Activated effector memory CD4-positive, alpha-beta T cell treated with anti-CD3 and anti-CD28 coated beads, Interleukin-2, amount 50 U/mL, for 16 hours (primary cell): ENCODE data around the gene SEL1L2.
"Not testable (repeated sequence)": the region's sequence is repeated elsewhere in the genome, so short reads cannot be mapped to it uniquely, and the experiment has no call there.

Source experiments
- DNase-seq: peaks from one replicate; pipeline ENCODE4 v3.0.0-alpha.2; 2020

Gene SEL1L2

GRCh38 chr20:13990465-13990864 is at the start of gene SEL1L2:
Gene SEL1L2, minus strand, starts transcription at chr20:13990614. Its CDS starts 80 bp downstream, at chr20:13990534.
- DNase-seq, result no peak

DNA sequence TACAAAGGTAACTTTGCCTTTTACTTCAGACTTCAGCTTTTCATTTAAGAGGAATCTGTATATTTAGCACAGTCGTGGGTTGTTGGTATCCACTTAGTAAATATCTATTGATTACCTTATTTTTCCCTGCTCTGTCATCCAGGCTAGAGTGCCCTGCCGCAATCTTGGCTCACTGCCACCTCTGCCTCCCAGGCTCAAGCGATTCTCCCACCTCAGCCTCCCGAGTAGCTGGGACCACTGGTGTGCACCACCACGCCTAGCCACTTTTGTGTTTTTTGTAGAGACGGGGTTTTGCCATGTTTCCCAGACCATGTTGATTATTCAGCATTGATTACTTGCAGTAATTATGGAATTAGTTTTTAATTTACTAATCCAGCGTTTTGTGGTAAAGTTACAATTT is 46.2 kb upstream of the SEL1L2 start:
- no peak for DNase-seq

GRCh38 chr20:14033310-14033709 is 42.9 kb upstream of the SEL1L2 start:
- no peak for DNase-seq

DNA sequence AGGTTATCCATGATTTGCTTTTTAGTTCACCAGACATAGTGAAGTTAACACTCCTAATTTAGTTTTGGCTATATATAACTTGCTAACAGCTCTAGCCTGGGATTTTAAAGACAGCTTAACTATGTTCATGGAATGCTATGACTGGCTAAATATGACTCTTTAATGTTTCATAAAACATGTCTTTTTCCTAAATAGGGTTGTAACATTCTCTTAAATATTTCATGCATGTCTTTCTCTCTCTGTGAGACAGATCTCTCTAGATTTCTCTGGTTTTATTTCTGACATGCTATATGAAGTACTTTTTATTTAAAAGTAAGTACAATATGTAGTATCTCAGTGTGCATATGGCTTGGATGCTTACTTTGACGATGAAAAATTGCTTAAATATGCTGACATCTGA is 40.6 kb upstream of the SEL1L2 start:
- DNase-seq, result no peak

- no peak for DNase-seq
Measured at GRCh38 chr20:14012671-14013070, 22.3 kb upstream of the SEL1L2 start.

DNA sequence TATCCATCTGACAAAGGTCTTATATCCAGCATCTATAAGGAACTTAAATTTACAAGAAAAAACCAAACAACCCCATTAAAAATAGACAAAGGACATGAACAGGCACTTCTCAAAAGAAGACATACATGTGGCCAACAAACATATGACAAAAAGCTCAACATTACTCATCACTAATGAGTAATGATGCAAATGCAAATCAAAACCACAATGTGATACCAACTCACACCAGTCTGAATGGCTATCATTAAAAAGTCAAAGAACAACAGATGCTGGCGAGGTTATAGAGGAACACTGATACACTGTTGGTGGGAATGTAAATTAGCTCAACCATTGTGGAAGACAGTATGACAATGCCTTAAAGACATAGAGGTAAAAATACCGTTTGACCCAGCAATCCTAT is 18.8 kb upstream of the SEL1L2 start:
- DNase-seq, result no peak

DNA sequence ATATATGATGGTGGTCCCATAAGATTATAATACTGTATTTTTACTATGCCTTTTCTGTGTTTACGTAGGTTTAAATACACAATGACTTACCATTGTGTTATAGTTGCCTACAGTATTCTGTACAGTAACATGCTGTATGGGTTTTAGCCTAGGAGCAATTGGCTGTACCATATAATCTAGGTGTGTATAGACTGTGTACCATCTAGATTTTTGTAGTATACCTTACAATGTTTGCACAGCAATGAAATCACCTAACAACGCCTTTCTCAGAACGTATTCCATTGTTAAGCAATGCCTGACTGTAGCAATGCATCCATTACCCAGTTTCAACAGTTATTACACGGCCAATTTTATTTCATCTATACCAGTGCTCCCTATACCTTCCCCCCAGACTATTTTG is 15.6 kb upstream of the SEL1L2 start:
- DNase-seq, result no peak

DNA sequence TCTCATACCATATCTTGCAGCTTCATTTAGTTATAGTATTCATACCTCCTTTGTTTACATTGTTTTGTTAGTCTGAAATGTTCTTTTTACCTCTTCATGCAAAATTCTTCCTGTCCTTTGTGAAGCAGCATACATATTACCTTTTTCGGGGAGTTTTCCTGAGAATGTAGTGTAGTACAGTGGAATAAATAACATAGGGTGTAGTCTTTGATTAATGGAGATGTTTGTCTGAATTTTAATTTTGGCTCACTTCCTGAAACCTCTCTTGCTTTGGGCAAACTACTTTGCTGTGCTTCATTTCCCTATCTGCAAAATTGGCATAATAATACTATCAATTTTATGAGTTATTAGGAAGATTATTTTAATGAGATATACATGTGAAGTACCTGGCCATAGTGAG is 10.5 kb upstream of the SEL1L2 start:
- DNase-seq, result no peak

- no peak for DNase-seq
Measured at GRCh38 chr20:13996265-13996664, 5.9 kb upstream of the SEL1L2 start.

DNA sequence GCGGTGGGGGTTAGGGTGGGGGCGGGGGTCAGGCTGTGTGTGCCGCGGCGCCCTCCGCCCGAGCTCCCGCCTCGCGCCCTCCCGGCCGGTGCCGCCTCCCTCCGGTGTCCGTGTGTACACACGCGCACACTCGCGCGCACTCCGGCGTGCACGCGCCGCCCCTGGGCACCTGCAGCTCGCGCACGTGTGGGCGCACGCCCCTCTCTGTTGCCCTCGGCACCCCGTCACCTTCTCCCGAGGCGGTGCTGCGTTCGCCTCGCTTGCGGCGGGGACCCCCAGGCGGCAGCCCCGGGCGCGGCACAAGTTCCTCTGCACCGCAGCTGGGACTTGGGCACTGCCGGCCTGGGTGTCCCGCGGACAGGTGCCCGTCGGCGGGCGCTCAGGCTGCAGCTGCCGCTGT is 5.4 kb upstream of the SEL1L2 start:
- no peak for DNase-seq

GRCh38 chr20:13995086-13995665 is 4.8 kb upstream of the SEL1L2 start, which contains the start of gene MACROD2:
Gene MACROD2, plus strand, starts transcription at chr20:13995516.
- no peak for DNase-seq

DNA sequence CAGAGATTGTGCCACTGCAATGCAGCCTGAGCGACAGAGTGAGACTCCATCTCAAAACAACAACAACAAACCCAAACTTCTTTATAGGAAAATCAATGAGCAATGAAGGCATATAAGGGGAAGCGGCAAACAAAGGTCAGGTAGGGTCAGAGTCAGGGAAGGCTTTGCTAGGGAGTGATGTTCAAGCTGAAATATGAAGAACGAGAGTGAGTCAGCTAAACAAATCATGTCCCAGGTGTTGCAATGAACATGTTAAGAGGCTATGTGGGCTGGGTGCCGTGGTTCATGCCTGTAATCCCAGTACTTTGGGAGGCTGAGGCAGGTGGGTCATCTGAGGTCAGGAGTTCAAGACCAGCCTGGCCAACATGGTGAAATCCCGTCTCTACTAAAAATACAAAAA is 1.5 kb upstream of the SEL1L2 start:
- DNase-seq, result not testable (repeated sequence)

DNA sequence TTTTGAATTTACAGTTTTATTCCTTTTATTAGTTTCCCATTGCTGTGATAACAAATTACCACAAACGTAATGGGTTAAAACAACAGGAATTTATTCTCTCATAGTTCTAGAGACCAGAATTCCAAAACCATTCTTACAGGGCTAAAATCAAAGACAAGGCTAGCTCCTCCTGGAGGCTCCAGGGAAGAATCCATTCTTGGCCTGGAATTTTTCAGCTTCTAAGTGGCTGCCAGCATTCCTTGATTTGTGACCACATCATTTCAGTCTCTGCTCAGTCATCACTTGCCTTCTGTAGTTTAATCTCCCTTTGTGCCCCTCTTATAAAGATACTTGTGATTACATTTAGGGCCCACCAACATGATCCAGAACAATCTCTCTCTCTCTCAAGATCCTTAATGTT is 897 bp upstream of the SEL1L2 start:
- DNase-seq, result no peak

- DNase-seq, result no peak
Measured at GRCh38 chr20:13984211-13984610, 6.2 kb downstream of the SEL1L2 start.

DNA sequence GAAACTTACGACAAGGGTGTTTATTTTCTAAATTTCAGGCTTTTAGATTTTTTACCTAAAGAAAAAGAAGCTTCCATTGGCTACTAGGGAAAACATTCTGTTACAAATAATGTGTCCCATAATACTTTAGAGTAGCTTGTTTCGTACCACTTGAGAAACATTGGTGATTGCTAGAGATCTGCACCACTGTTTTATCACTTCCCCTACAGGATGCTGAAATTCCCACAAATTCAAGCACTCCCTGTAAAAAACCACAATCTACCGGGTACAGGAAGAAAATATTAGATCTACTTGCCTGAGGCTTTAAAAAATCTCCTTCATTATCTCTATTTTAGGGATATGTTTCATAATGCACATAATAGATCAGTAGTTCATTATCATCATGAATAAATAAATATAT is 29.9 kb downstream of the SEL1L2 start:
- no peak for DNase-seq

GRCh38 chr20:13960119-13960518 is 30.3 kb downstream of the SEL1L2 start:
- no peak for DNase-seq

DNA sequence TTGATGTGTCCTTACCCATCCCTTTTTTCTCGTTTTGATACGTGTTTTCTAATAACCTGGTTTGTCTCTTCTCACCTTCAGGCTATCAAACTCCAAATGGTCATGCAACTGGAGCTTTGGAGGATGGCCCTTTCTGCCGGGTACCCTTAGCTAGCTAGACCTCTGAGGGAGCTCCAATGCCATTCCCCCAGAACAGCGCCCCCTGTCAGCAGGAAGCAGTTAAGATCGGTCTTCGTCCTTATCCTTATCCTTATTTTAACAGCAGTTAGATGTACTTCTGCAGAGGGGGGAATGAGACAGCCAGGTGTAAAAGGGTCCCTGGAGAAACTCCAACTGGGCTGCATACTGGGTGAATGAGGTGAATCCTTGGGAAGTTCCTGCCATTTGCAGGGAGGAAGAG is 37.2 kb downstream of the SEL1L2 start:
- no peak for DNase-seq

DNA sequence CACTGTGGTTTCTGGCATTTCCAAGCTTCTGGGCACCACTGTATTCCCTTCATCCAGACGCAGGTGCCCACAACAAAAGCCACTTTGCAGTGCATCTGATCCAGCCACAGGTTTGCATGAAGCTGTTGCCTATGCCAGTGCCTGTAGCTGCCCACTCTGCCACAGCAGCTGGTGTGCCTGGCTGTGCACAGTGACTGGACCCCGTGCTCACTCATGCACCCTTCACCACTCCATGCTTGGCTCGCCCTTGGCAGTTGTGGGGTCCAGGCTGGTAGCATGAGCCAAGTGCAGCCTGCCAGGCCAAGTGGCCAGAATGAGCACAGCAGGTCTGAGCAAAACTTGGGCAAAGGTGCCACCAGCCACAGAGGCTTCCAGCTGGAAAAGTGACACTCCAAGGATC is 42.7 kb downstream of the SEL1L2 start:
- no peak for DNase-seq

DNA sequence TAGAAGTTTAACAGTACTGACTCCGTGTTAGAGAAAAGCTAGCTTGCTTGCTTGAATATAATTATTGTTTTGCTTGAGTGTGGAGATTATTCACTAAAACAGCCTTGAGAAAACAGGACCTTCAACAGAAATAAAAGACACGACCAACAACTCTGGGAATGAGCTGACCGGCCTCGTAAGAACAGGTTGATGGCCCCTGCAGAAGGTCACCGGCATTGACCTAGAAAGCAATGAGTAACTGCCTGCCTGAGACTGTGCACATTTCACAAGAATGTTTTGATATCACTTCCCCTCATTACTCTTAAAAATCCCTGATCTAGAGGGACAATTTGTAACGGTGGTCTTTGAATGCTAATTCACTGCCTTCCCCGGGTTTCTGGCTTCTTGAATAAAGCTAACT is 49.4 kb downstream of the SEL1L2 start:
- DNase-seq, result no peak

- no peak for DNase-seq
Measured at GRCh38 chr20:13936781-13937576, 53.4 kb downstream of the SEL1L2 start.

GRCh38 chr20:13934992-13935894 is 55.2 kb downstream of the SEL1L2 start:
- no peak for DNase-seq

DNA sequence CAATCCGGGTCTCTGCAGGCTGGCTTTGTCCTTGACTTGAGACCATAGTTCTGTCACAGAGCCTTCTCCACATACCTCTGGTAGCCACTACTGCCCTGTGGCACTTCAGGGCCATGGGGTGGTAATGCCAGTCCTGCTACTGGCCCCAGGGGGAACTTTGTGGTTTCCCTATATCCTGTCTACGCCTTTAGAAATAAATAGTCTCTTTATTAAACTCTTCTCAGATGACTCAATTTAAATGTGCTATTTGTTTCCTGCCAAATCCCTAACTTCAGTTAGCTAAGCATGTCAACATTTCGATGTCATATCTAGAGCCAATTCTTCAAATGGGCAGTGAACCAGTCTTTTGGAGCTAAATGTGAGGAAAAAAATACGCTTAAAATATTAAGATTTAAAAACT is 60.1 kb downstream of the SEL1L2 start:
- DNase-seq, result no peak

GRCh38 chr20:13929836-13930235 is 60.6 kb downstream of the SEL1L2 start:
- DNase-seq, result no peak

DNA sequence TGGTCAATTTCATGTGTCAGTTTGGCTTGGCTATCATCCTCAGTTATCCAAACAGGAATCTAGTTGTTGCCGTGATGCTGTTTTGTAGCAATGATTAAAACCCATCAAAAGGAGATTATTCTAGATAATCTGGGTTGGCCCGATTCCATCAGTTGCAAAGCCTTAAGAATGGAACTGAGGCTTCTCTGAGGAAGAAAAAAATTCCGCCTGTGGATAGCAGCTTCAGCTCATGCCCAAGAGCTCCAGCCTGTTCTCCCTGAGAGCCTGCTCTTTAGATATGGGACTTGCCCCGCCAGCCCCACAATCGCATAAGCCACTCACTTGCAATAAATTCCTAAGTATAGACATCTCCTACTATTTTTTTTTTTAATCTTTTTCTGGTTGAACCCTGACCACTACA is 61.5 kb downstream of the SEL1L2 start:
- DNase-seq, result no peak
